GM12873 (cell line): ENCODE data around the gene TADA2B.

Experiments used
- CTCF ChIP-seq: IDR thresholded peaks from 2 replicates; pipeline ENCODE4 v1.5.1; 2012; ENCODE audit warnings: low read depth, mild to moderate bottlenecking, moderate library complexity, low read length, control low read depth; ENCODE audit not compliant: insufficient read depth; ENCODE audit errors: missing control alignments

The TADA2B gene

DNA sequence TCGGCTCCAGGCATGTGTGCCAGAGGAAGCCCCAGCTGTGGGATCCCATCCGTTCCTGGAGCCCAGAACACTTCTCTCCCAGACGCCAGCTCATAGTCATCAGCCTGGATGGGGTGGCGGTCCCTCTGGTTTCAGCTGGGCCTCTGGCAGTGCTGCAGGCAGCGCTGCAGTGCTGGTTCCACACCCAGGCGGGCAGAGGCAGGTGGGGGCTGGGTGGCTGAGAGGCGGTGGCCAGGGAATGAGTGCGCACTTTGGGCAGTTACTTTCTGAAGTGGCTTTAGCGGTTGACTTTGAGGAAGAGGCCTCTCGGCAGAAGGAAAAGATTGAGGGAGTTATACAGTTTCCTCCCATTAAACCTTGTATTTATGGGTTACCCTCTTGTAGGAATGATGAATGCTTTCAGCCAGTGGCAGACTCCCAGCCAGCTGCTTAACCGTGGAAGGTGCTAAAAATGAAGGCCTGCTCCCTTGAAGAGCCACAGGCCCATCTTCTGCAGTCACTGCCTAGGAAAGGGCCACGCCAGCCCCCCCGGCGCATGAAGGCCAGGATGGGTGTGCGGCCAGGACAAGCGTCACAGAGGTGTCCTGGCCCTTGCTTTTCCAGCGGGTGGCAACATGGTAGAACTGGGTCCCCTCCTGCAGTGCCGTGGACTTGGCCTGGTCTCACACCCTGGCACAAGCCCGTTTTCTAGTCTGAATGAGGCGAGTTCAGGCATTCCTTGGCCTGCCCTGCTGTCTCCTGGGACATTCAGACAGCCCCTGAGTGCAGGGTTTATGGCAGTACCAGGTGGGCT, 9.9 kb downstream of the TADA2B start:
- no peak for TF ChIP-seq CTCF

DNA sequence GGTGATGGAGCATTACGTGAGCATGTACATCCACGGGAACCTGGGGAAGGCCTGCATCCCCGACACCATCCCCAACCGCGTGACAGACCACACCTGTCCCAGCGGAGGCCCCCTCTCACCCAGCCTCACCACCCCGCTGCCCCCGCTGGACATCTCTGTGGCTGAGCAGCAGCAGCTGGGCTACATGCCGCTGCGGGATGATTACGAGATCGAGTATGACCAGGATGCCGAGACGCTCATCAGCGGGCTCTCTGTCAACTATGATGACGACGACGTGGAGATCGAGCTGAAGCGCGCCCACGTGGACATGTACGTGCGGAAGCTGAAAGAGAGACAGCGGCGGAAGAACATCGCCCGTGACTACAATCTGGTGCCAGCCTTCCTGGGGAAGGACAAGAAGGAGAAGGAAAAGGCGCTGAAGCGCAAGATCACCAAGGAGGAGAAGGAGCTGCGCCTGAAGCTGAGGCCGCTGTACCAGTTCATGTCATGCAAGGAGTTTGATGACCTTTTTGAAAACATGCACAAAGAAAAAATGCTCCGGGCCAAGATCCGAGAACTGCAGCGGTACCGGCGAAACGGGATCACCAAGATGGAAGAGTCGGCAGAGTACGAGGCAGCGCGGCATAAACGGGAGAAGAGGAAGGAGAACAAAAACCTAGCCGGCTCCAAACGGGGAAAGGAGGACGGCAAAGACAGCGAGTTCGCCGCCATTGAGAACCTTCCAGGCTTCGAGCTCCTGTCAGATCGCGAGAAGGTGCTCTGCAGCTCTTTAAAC, 11.1 kb downstream of the TADA2B start:
- TF ChIP-seq CTCF, result no peak

GRCh38 chr4:7055111-7055989, 12.2 kb downstream of the TADA2B start:
- no peak for TF ChIP-seq CTCF

DNA sequence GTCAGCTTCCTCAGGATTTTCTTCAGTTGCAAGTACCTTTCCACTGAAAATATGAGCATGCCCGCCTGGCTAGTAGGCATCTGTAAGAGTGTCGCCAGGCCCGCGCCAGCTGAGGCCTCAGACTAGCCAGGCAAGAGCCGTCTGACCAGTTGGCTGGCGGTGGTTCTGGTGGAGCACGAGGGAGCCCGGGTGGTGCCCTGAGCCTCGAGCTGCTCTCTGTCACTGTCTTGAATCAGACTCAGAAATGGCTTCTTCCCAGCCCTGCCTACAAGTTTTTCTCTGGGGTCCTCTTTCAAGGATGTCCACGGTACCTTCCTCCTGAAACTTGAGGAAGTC, 12.8 kb downstream of the TADA2B start:
- no peak for TF ChIP-seq CTCF

- no peak for TF ChIP-seq CTCF
Observed at GRCh38 chr4:7058792-7059191, 15.6 kb downstream of the TADA2B start.

DNA sequence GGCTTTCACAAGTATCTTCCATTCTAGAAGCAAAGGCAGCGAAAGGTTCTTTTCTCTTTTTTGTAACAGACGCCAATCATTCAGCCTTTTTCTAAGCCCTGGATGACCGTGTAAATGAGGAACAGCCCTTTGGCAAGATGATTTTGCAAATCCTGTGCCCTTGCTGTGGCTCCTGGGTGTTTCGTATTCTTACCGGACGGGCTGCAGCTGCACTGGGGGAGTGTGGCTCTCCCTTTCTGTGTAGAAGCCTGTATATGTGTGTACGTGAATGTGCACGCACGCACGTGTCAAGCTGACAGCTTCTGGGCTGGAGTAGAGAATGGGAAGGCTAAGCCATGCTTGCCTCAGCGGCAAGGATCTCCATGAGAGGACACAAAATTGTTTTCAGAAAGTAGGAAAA, 16.5 kb downstream of the TADA2B start:
- TF ChIP-seq CTCF, result no peak

DNA sequence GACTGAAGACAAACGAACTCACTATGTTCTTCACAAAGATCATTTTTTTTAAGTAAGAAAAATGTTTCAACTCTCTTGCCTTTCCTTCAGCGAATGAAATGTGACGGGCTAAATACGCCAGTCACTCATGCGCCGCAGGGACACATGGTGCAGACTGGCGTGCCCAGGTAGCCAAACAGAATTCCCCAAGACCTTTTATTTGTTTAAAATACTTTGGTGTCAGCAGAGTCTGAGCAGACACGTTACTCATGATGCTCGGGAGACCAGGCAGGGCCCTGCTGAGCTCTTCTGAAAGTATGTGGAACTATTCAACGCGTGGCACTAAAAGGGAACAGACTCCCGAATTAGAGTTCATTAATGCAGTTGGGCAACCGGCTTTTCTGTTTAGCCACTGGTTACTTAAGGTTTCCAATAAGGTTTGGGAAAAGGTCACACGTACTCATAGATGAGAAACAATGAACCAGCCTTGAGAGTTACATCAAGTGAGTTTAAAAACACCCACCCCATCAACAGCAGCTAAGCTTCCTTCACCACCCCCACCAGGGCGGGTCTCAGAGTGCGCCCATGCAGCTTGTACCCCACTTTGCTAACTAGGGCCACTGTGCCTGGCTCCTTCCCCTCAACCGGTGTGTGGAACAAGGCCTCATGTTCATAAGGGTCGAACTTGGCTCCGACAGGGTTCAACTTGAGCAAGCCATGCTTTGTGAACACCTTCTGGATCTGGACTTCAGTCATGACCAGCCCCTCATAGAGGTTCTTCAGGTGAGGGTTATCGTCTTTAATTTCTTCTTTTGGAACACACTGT, 17.4 kb downstream of the TADA2B start:
- no peak for TF ChIP-seq CTCF
